ENCODE data around the gene TRAPPC4.
"Not testable (repeated sequence)": the region's sequence is repeated elsewhere in the genome, so short reads cannot be mapped to it uniquely, and the experiment has no call there.

The TRAPPC4 gene

GRCh38 chr11:119014209-119014924 is 4.2 kb upstream of the TRAPPC4 start:
- DNase-seq (ENCODE audit: low read depth): no peak

DNA sequence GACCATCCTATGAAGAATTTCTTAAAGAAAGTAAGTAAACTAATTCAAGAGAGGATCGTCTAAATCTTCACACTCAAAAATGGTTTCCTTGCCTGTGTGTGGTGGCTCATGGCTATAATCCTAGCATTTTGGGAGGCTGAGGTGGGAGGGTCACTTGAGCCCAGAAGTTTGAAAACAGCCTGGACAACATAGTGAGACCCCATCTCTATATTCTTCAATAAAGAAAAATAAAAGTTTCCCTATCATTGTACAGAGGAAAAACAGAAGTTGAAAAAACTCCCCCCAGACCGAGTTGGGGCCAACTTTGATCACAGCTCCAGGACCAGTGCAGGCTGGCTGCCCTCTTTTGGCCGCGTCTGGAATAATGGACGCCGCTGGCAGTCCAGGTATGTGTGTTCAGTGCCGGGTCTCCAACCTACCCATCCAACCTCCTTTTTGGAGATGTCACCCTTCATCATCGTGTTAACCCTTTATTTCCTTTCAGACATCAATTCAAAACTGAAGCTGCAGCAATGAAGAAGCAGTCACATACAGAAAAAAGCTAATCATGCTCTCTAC is 3.4 kb upstream of the TRAPPC4 start:
- no peak for DNase-seq (ENCODE audit: low read depth)

- no peak for DNase-seq (ENCODE audit: low read depth)
Observed at GRCh38 chr11:119016216-119017009, 2.2 kb upstream of the TRAPPC4 start.

DNA sequence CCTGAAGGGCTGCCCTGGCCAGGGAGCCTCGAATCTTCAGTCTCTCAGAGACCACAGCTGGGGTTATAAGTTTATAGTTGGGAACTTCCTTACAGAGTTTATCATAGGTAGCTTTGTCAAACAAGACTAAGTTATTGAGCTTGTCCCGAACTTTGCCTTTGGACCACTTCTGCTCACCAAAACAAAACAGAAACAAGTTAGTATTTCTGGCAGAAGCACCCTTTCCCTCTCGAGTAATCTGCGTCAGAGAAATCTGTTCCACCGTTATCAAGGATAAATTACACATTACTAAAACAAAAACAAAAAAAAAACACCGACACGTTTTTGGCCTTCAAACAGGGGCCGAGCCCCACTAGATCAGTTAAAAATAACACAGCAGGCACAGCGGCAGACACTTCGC is 1.2 kb upstream of the TRAPPC4 start:
- not testable (repeated sequence) for DNase-seq (ENCODE audit: low read depth)

- DNase-seq (ENCODE audit: low read depth): no peak
Observed at GRCh38 chr11:119019996-119020395, 1.4 kb downstream of the TRAPPC4 start.

DNA sequence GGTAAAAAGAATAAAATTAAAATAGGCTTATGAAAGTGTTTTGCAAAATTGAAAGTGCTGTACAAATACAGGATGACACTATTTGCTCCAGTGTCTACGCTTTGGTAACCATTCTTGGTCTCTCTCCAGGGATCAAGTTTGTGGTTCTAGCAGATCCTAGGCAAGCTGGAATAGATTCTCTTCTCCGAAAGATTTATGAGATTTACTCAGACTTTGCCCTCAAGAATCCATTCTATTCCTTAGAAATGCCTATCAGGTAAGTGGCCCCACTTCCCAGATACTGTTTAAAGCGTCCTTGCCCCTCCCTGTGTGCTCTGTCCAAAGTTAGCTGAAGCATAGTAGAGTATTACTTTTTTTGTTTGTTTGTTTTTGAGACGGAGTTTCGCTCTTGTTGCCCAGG is 3.1 kb downstream of the TRAPPC4 start:
- DNase-seq (ENCODE audit: low read depth): no peak

DNA sequence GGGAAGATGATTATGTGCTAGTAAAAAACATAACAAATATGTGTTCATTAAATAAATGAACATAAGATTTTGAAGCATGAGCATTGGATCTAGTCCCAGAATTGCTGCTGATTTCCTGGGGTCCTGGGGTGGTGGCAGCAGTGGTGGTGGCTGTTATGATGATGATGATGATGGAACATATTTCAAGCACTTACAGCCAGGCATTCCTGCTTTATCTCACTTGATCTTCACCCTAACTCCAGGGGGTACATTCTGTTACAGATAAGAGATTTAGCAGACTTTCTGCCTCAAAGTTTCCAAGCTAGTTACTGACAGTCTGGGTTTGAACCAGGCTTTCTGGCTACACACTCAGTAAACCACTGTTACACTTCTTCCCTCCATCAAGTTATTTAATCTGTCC is 5.2 kb downstream of the TRAPPC4 start:
- DNase-seq (ENCODE audit: low read depth): no peak

- DNase-seq (ENCODE audit: low read depth): no peak
Observed at GRCh38 chr11:119024430-119025098, 6.0 kb downstream of the TRAPPC4 start.

DNA sequence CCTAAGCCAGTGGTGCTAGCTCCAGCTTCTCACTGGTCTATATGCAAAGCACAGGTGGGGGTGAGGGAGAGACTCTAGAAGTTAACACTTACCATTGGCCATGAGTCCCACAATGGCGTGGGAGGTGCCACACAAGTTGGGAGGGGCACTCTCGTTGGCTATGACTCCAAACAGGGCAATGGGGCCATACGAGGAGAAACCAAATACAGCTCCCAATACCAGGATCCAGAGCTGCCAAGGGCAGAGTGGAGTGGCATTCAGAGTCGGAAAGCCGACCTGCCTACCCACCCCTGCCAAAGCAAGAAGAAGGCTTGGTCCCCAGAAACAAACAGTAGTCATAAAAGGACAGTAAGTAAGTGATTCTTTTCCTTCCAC is 6.5 kb downstream of the TRAPPC4 start:
- DNase-seq (ENCODE audit: low read depth): no peak

DNA sequence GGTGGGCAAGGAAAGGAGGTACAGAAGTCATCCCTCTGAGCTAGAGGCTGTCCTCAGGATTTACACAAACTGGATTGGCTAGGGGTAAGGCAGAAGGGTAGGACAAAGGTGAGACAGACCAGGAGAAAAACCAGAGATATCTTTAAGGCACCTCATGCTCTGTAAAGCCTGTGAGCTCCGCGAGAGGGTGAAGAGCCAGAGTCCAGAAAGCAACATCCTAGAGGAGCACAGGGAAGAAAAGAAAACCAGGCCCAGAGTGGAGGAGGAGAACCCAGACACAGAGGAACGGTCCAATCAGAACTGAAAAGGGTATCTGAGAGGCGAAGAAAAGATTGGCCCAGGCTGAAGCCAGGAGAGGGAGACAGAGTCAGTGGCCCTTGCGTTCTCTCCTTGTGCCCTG is 7.0 kb downstream of the TRAPPC4 start:
- DNase-seq (ENCODE audit: low read depth): no peak

DNA sequence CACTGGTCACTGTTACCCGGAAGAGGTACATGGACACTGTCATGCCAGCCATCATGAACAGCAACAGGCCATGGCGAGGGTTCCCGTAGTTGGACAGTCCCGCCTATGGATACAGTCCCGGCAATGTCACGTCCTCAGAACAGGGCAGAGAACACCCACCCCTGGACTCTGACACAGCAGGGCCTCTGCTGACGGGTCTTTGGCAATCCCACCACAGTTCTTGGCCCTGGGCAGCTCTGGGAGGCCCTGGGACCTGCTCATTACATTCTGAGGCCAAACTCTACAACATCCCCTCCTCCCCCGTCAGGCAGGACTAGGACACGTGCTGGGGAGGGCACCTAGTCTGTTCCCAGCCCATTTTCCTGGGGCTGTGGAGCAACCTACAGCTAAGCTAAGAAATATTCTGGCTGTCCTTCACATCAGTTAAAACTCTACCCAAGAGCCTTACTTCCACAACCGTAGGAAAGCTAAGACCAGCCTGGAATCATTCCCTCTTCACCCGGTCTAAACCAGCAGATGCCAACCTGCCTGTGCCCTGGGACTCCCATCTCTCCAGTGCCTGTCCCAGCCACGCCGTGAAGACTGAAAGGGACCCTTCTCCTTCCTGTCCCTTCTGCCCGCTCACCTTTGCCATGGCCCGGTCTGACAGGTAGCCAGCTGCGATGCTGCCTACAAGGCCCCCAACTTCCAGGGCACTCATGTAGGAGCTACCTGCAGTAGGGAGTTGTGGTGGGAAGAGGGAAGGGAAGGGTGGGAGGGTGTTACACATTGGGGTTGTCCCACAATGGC is 7.6 kb downstream of the TRAPPC4 start:
- no peak for DNase-seq (ENCODE audit: low read depth)

- DNase-seq (ENCODE audit: low read depth): no peak
Observed at GRCh38 chr11:119026970-119027369, 8.4 kb downstream of the TRAPPC4 start.

DNA sequence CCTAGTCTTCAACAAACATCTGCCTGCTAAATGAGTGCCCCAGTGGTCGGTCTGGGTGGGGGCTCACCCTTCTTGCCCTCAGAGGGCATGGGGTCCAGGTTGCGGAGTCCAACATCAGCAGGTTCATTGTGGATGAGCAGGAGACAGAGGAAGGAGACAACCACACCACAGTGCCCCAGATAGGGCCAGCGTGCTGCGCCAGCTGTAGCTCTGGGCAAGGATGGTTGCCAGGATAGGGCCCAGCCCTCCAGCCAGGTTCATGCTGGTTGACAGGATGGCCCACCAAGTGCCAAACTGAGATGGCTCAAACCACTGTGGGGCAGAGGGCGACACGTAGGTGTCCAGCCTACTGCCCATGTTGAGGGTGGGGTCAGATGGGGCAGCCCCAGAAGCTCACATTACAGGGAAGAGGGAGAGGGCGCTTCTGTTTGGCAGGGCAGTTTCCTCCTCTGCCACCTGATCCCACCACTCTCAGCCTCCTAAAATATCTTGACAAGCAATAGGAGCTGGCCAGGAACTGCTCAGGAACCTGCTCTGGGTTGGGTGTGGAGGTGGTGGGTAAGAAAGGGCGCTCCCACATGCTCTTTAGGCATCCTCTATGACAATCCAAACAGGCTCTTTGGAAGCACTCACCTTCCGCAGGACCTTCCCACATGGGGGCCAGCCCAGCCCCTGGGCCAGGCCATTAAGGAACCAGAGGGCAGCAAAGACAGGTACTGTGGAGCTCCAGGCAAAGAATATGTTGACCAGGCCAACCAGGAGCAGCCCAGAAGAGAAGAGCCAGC is 9.2 kb downstream of the TRAPPC4 start:
- no peak for DNase-seq (ENCODE audit: low read depth)

- DNase-seq (ENCODE audit: low read depth): no peak
Observed at GRCh38 chr11:119028346-119029068, 9.9 kb downstream of the TRAPPC4 start.

GRCh38 chr11:119029069-119029339 is 10.4 kb downstream of the TRAPPC4 start:
- DNase-seq (ENCODE audit: low read depth): no peak

- peak; percentile 38 for DNase-seq (ENCODE audit: low read depth)
Observed at GRCh38 chr11:119029340-119030028, 10.9 kb downstream of the TRAPPC4 start.

GRCh38 chr11:119030029-119030328 is 11.4 kb downstream of the TRAPPC4 start:
- no peak for DNase-seq (ENCODE audit: low read depth)

DNA sequence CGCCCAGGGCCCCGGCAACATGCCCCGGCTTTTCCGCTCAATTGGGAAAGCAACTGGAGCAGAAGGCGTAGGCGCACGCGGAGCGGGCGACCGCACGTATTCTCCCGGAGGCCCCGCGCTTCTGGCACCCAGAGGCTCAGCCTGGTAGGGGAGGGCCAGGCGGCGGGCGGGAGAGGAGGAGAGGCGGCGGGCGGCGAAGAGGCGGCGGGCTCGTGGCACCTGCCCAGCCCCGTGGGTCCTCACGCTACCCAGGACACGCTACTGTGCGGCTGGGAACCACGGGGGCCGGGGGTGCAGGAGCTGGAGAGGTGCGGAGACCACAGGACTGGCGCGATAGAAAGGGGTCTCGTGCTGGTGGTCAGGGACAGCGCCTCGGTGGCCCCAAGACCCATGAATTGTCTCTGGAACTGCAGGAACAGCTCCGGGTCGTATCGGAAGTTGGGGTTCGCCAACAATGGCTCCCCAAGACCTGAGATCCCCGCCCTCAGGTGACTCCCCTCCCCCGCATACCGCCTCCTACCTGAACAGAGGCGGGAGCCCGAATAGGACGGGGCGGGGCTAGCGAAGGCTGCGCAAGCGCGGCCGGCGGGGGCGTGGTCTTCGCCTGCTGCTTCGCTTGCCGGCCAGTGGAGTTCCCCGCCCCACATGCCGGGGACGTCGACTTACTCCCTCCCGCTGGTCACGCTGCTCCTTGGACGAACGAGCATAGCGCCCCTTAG is 11.9 kb downstream of the TRAPPC4 start, which contains the start of gene SLC37A4:
SLC37A4 (minus strand) TSS at position 549 of the 719 bp plus-strand sequence.
- DNase-seq (ENCODE audit: low read depth): peak; percentile 99

- DNase-seq (ENCODE audit: low read depth): no peak
Observed at GRCh38 chr11:119031912-119032280, 13.3 kb downstream of the TRAPPC4 start.

DNA sequence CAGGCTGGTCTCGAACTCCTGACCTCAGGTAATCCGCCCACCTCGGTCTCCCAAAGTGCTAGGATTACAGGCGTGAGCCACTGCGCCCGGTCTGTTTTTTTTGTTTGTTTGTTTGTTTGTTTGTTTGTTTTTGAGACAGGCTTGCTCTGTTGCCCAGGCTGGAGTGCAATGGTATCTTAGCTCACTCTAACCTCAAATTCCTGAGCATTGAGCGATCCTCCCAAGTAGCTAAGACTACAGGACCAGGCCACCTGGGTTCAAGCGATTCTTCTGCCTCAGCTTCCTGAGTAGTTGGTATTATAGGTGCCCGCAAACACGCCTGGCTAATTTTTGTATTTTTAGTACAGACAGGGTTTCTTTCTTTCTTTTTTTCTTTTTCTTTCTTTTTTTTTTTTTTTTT is 14.9 kb downstream of the TRAPPC4 start:
- not testable (repeated sequence) for DNase-seq (ENCODE audit: low read depth)

Data from activated T-helper 9 cell treated with anti-CD3 and anti-CD28 coated beads, Interleukin-2, amount 50 U/mL, for 16 hours (primary cell).